HepG2 (cell line): ENCODE data around the gene TJP2. TPM values are rescaled to one million over a fixed set of nuclear protein-coding genes. Genes with fewer than 3 reads are reported as not detected.

ENCODE experiments used
- MEIS1 ChIP-seq: sonication (generic); formaldehyde crosslinking; IDR thresholded peaks from 2 replicates; pipeline ENCODE4 v1.9.0; 2021; ENCODE audit warnings: mild to moderate bottlenecking, missing genetic modification reagents, moderate library complexity, borderline replicate concordance
- RAD51 ChIP-seq: fragments of 450-650 bp; IDR thresholded peaks from 2 replicates; pipeline ENCODE4 v1.6.1; 2016; ENCODE audit warnings: borderline replicate concordance
- ZNF556 ChIP-seq: sonication (generic); formaldehyde crosslinking; IDR thresholded peaks from 2 replicates; pipeline ENCODE4 v1.4.0; 2020; ENCODE audit warnings: mild to moderate bottlenecking, missing genetic modification reagents, borderline replicate concordance
- ZNF577 ChIP-seq: sonication (generic); formaldehyde crosslinking; IDR thresholded peaks from 2 replicates; pipeline ENCODE4 v1.4.0; 2020; ENCODE audit warnings: mild to moderate bottlenecking, low read depth, missing genetic modification reagents, borderline replicate concordance
- polyA plus RNA-seq, 8 experiments: library from polyadenylated mRNA; depleted of rRNA in 3 of 8; stranded (reverse) in 7 of 8; unstranded in 1 of 8; fragments of >200 nt; fragmentation: Illumina TruSeq in 4 of 8; extraction: Trizol in 4 of 8; gene quantifications; 2 replicates each; pipeline versions ENCODE4 v1.2.1 to v1.2.3, GENCODE V29; 2011 to 2016; ENCODE audit warnings: low read depth in 4 of 8, missing spikeins in 1 of 8, mixed read lengths in 1 of 8; ENCODE audit not compliant: insufficient read depth in 1 of 8
- total RNA-seq, 5 experiments: library from RNA; depleted of rRNA; stranded (reverse); fragments of >200 nt; fragmentation: Illumina TruSeq; extraction: Trizol; gene quantifications; 2 replicates each; pipeline ENCODE4 v1.2.3, GENCODE V29; 2016; ENCODE audit warnings: low read depth in 1 of 5
- TF ChIP-seq, protein P1 (sequence below): sonication (generic); formaldehyde crosslinking; IDR thresholded peaks from 2 replicates; pipeline ENCODE4 v1.5.1; 2020; ENCODE audit warnings: missing genetic modification reagents, mild to moderate bottlenecking, borderline replicate concordance
- TF ChIP-seq, protein P2 (sequence below): sonication (generic); formaldehyde crosslinking; IDR thresholded peaks from 2 replicates; pipeline ENCODE4 v1.4.0; 2020; ENCODE audit warnings: missing genetic modification reagents
- TF ChIP-seq, protein P3 (sequence below): sonication (generic); formaldehyde crosslinking; conservative IDR thresholded peaks from 2 replicates; pipeline ENCODE4 v1.8.0; 2022; ENCODE audit warnings: missing genetic modification reagents

TJP2 gene
- total and polyA plus RNA-seq, 2 of the 13 experiments (the other 11 are each of a cell fraction or from before 2014, with no cell fraction given), result 109 to 110 TPM

DNA sequence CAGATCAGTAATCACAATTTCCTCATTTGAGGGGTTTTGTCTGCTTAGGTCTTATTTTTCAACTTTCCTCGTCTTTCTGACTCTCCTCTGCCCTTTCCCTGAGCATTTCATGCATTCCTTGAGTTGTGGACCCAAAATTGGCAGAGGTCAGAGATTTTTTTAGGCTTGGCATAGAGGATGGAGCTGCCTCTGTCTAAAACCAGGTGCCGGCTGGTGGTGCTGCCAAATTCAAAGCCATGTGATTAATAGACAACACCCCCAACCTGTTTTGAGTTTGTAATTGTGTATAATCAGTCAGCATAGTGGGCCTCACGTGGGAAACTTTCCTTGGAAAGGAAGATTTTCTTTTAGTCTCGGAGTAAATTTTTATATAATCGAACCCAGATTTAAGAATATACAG is 39.6 kb downstream of the TJP2 start (continued):
- no peak for TF ChIP-seq ZNF556 (CRISPR knock-in tag)
- TF ChIP-seq, protein P1, sequence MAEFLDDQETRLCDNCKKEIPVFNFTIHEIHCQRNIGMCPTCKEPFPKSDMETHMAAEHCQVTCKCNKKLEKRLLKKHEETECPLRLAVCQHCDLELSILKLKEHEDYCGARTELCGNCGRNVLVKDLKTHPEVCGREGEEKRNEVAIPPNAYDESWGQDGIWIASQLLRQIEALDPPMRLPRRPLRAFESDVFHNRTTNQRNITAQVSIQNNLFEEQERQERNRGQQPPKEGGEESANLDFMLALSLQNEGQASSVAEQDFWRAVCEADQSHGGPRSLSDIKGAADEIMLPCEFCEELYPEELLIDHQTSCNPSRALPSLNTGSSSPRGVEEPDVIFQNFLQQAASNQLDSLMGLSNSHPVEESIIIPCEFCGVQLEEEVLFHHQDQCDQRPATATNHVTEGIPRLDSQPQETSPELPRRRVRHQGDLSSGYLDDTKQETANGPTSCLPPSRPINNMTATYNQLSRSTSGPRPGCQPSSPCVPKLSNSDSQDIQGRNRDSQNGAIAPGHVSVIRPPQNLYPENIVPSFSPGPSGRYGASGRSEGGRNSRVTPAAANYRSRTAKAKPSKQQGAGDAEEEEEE (CRISPR knock-in tag), result no peak
- TF ChIP-seq, protein P2, sequence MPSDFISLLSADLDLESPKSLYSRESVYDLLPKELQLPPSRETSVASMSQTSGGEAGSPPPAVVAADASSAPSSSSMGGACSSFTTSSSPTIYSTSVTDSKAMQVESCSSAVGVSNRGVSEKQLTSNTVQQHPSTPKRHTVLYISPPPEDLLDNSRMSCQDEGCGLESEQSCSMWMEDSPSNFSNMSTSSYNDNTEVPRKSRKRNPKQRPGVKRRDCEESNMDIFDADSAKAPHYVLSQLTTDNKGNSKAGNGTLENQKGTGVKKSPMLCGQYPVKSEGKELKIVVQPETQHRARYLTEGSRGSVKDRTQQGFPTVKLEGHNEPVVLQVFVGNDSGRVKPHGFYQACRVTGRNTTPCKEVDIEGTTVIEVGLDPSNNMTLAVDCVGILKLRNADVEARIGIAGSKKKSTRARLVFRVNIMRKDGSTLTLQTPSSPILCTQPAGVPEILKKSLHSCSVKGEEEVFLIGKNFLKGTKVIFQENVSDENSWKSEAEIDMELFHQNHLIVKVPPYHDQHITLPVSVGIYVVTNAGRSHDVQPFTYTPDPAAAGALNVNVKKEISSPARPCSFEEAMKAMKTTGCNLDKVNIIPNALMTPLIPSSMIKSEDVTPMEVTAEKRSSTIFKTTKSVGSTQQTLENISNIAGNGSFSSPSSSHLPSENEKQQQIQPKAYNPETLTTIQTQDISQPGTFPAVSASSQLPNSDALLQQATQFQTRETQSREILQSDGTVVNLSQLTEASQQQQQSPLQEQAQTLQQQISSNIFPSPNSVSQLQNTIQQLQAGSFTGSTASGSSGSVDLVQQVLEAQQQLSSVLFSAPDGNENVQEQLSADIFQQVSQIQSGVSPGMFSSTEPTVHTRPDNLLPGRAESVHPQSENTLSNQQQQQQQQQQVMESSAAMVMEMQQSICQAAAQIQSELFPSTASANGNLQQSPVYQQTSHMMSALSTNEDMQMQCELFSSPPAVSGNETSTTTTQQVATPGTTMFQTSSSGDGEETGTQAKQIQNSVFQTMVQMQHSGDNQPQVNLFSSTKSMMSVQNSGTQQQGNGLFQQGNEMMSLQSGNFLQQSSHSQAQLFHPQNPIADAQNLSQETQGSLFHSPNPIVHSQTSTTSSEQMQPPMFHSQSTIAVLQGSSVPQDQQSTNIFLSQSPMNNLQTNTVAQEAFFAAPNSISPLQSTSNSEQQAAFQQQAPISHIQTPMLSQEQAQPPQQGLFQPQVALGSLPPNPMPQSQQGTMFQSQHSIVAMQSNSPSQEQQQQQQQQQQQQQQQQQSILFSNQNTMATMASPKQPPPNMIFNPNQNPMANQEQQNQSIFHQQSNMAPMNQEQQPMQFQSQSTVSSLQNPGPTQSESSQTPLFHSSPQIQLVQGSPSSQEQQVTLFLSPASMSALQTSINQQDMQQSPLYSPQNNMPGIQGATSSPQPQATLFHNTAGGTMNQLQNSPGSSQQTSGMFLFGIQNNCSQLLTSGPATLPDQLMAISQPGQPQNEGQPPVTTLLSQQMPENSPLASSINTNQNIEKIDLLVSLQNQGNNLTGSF (CRISPR knock-in tag), result no peak
- TF ChIP-seq ZNF577 (CRISPR knock-in tag), result no peak
- TF ChIP-seq RAD51, result no peak
- no peak for TF ChIP-seq MEIS1 (CRISPR knock-in tag)
- TF ChIP-seq, protein P3, sequence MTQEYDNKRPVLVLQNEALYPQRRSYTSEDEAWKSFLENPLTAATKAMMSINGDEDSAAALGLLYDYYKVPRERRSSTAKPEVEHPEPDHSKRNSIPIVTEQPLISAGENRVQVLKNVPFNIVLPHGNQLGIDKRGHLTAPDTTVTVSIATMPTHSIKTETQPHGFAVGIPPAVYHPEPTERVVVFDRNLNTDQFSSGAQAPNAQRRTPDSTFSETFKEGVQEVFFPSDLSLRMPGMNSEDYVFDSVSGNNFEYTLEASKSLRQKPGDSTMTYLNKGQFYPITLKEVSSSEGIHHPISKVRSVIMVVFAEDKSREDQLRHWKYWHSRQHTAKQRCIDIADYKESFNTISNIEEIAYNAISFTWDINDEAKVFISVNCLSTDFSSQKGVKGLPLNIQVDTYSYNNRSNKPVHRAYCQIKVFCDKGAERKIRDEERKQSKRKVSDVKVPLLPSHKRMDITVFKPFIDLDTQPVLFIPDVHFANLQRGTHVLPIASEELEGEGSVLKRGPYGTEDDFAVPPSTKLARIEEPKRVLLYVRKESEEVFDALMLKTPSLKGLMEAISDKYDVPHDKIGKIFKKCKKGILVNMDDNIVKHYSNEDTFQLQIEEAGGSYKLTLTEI (CRISPR knock-in tag), result no peak
- TF ChIP-seq, all 625 proteins: peak for 0
